Measurements from ENCODE around the gene SAFB. TPM values are rescaled to one million over a fixed set of nuclear protein-coding genes. Genes with fewer than 3 reads are reported as not detected.

Gene SAFB
- total and polyA plus RNA-seq, 3 donors from 2014 or later, result 83.2 to 220 (median 202) TPM

DNA sequence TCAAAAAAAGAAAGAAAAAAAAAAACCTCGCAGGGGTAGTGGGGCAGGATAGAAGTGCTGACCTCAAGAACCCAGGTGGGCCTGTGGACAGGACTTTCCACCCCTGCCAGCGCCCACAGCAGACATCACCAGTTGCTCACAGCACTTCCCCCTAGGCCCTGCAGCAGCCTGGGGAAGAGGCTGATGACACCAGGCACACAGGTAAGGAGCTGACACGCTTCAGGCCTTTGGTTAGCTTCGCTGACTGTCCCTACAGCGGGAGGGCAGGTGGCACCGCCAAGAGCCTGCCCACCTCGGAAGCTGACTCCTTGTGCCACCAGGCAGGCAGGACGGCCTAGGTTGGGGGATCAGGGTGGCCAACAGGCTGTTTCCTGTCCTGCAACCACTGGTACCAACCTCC, 88.1 kb downstream of the SAFB start:
- Histone ChIP-seq H3K27ac (no peak overlapping the region), H3K9me3 (no peaks in the 10 kb centered on the region), H3K36me3 (ENCODE audit: low read depth, missing control alignments) (no peaks in the 10 kb centered on the region), H3K27me3 (no peaks in the 10 kb centered on the region), H3K4me3 (no peak overlapping the region), H3K4me1 (no peaks in the 10 kb centered on the region)
- intact Hi-C loops (cut with DNase I; ENCODE audit: low total_unique reads), result no loop called here
- TF ChIP-seq POLR2A (IDR thresholded peaks at IDR 0.05), result no peak
- TF ChIP-seq, protein P1, sequence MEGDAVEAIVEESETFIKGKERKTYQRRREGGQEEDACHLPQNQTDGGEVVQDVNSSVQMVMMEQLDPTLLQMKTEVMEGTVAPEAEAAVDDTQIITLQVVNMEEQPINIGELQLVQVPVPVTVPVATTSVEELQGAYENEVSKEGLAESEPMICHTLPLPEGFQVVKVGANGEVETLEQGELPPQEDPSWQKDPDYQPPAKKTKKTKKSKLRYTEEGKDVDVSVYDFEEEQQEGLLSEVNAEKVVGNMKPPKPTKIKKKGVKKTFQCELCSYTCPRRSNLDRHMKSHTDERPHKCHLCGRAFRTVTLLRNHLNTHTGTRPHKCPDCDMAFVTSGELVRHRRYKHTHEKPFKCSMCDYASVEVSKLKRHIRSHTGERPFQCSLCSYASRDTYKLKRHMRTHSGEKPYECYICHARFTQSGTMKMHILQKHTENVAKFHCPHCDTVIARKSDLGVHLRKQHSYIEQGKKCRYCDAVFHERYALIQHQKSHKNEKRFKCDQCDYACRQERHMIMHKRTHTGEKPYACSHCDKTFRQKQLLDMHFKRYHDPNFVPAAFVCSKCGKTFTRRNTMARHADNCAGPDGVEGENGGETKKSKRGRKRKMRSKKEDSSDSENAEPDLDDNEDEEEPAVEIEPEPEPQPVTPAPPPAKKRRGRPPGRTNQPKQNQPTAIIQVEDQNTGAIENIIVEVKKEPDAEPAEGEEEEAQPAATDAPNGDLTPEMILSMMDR (IDR thresholded peaks at IDR 0.05), result no peak
- DNase-seq, result no peak
- 96% methylated on average over 6 to 8 of the region's 8 CpGs for WGBS, 2 donors

DNA sequence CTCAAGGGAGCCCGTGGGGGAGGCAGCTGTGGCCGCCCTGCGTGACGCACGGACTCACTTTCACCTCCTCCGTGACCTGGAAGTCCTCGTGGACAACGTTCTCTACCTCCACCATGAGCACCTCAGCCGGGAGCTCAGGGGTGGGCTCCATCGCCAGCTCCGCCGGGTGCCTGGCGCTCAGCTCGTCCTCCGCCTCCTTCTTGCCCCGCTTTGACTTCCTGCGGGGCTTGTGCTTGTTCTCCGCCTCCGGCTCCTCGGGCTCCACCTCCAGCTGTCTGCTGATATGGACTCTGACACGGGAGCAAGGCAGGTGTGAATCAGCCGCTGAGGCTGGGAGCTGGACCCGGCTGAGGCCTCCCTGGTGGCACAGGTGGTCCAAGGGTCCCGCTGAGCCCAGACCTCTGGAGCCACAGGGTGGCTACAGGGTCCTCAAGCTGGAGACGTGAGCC, 88.9 kb downstream of the SAFB start:
- no peak for TF ChIP-seq POLR2A (IDR thresholded peaks at IDR 0.05)
- 86 to 94% methylated on average over 9 to 25 of the region's 25 CpGs for WGBS, 2 donors
- H3K4me3 ChIP-seq, result no peak overlapping the region
- no peak for DNase-seq
- no peaks in the 10 kb centered on the region for H3K27me3 ChIP-seq
- no peak overlapping the region for H3K27ac ChIP-seq
- H3K9me3 ChIP-seq, result no peaks in the 10 kb centered on the region
- H3K4me1 ChIP-seq, result no peaks in the 10 kb centered on the region
- H3K36me3 ChIP-seq (ENCODE audit: low read depth, missing control alignments), result no peaks in the 10 kb centered on the region
- intact Hi-C loops (cut with DNase I; ENCODE audit: low total_unique reads), result no loop called here

DNA sequence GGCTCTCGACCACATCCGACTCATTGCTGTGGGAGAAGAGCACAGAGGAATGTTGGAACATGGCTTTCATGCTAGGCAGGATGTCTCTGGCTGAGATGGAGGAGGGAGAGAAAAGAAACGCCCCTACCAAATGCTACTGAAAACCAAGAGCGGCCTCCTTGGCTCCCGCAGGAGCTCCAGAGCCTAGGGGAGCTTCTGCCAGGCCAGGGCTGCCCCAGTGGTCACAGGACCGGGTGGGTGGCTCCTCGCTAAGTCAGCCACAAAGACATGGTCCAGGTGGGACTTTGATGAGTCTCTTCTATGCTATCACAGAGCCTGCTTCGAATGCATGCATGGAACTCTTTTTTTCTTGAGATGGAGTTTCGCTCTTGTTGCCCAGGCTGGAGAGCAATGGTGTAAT, 90.3 kb downstream of the SAFB start:
- Histone ChIP-seq H3K27ac (no peak overlapping the region), H3K4me3 (no peak overlapping the region), H3K27me3 (no peaks in the 10 kb centered on the region), H3K4me1 (peaks cover 6% of the 10 kb centered on the region), H3K9me3 (no peaks in the 10 kb centered on the region), H3K36me3 (ENCODE audit: low read depth, missing control alignments) (no peaks in the 10 kb centered on the region)
- intact Hi-C loops (cut with DNase I; ENCODE audit: low total_unique reads), result no loop called here
- no peak for TF ChIP-seq POLR2A (IDR thresholded peaks at IDR 0.05)
- TF ChIP-seq, protein P1 (IDR thresholded peaks at IDR 0.05), result no peak
- DNase-seq, result no peak
- WGBS, 2 donors, result 94 to 95% methylated on average over 5 to 9 of the region's 9 CpGs

DNA sequence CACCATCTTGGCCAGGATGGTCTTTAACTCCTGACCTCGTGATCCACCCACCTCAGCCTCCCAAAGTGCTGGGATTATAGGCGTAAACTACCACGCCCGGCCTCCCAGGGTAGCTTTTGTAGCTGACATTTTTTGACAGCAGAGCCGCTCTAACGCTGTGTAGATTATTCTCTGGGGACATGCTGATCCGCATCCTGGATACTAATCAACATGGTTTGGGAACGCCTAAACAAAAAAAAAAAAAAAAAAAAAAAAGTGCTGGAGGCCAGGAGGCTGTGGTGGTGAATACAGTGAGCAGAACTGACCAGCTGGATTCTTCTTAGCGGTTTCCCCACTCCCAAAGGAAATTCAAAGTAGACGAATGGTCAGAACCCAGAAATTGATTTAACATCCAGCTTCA, 91.9 kb downstream of the SAFB start:
- no peaks in the 10 kb centered on the region for H3K9me3 ChIP-seq
- peaks cover 18% of the 10 kb centered on the region for H3K4me1 ChIP-seq
- no peak overlapping the region for H3K4me3 ChIP-seq
- DNase-seq, result no peak
- no peak for TF ChIP-seq POLR2A (IDR thresholded peaks at IDR 0.05)
- TF ChIP-seq, protein P1 (IDR thresholded peaks at IDR 0.05), result no peak
- intact Hi-C loops (cut with DNase I; ENCODE audit: low total_unique reads), result no loop called here
- WGBS, 2 donors, result 86 to 92% methylated on average over 10 of the region's 10 CpGs
- H3K27ac ChIP-seq, result no peak overlapping the region
- no peaks in the 10 kb centered on the region for H3K36me3 ChIP-seq (ENCODE audit: low read depth, missing control alignments)
- no peaks in the 10 kb centered on the region for H3K27me3 ChIP-seq

DNA sequence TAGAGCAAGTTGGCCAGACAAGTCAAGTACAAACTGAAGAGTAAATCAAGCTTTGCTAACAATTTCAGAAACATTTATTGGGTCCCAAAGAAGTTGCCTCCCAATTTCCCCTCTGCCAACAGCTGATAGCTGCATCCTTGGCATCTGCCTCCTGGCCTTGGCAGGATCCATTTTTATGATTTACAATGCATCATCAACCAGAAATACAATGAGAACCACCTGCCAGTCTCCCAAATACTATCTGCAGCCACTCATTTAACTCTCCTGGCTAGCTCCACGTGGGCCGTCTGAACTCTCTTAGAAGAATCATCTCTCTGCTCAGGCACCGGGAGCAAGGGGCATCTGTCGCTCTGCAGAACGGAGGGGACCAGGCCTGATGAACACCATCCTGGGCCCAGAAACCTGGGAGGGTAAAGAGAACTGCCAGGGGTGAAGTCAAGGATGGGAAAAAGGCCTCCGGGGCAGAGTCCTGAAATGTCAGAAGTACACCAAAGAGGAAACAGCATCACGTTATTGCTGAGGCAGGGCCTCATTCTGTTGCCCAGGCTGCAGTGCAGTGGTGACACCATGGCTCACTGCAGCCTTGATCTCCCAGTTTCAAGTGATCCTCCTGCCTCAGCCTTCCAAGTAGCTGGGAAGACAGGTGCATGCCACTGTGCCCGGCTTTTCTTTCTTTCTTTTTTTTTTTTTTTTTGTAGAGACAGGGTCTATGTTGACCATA, 94.5 kb downstream of the SAFB start:
- Histone ChIP-seq H3K4me3 (no peak overlapping the region), H3K9me3 (no peaks in the 10 kb centered on the region), H3K4me1 (peaks cover 18% of the 10 kb centered on the region), H3K27ac (no peak overlapping the region), H3K27me3 (no peaks in the 10 kb centered on the region), H3K36me3 (ENCODE audit: low read depth, missing control alignments) (no peaks in the 10 kb centered on the region)
- TF ChIP-seq, protein P1 (IDR thresholded peaks at IDR 0.05), result no peak
- no peak for TF ChIP-seq POLR2A (IDR thresholded peaks at IDR 0.05)
- DNase-seq, result no peak
- WGBS, 2 donors, result 62 to 70% methylated on average over 8 of the region's 8 CpGs
- intact Hi-C loops (cut with DNase I; ENCODE audit: low total_unique reads), result no loop called here

Small RNA genes within 50 kb of the gene (small RNA-seq; reads per million reads assigned to genes)
- gene SNRPEP4, result 0 reads per million in 2 donors

Other genes with a start within 250 kb of the SAFB start
- 100 to 1,000 TPM in 1 of 2 donors, 10 to 100 TPM in 1; 74.1 to 137 TPM for gene ZNRF4, start 167.7 kb upstream of the SAFB start, total RNA-seq
- 147 TPM for gene ZNRF4, start 167.7 kb upstream of the SAFB start, polyA plus RNA-seq (ENCODE audit: insufficient read depth, low read depth, low replicate concordance)
- gene TINCR, start 55.1 kb upstream of the SAFB start, total RNA-seq, result 1 to 10 TPM; 5.6 to 7.0 TPM
- gene TINCR, start 55.1 kb upstream of the SAFB start, polyA plus RNA-seq (ENCODE audit: insufficient read depth, low read depth, low replicate concordance), result 3.0 TPM
- 100 to 1,000 TPM; 173 to 209 TPM for gene SAFB2, start 307 bp upstream of the SAFB start, total RNA-seq
- gene SAFB2, start 307 bp upstream of the SAFB start, polyA plus RNA-seq (ENCODE audit: insufficient read depth, low read depth, low replicate concordance), result 84.1 TPM
- 100 to 1,000 TPM in 1 of 2 donors, 10 to 100 TPM in 1; 98.0 to 198 TPM for gene MICOS13, start 57.4 kb downstream of the SAFB start, total RNA-seq
- 152 TPM for gene MICOS13, start 57.4 kb downstream of the SAFB start, polyA plus RNA-seq (ENCODE audit: insufficient read depth, low read depth, low replicate concordance)
- gene HSD11B1L, start 57.9 kb downstream of the SAFB start, total RNA-seq, result 10 to 100 TPM; 18.8 to 21.0 TPM
- 8.1 TPM for gene HSD11B1L, start 57.9 kb downstream of the SAFB start, polyA plus RNA-seq (ENCODE audit: insufficient read depth, low read depth, low replicate concordance)
- 100 to 1,000 TPM; 331 to 531 TPM for gene RPL36, start 67.2 kb downstream of the SAFB start, total RNA-seq
- 497 TPM for gene RPL36, start 67.2 kb downstream of the SAFB start, polyA plus RNA-seq (ENCODE audit: insufficient read depth, low read depth, low replicate concordance)
- 100 to 1,000 TPM; 100 to 133 TPM for gene LONP1, start 97.1 kb downstream of the SAFB start, total RNA-seq
- 48.1 TPM for gene LONP1, start 97.1 kb downstream of the SAFB start, polyA plus RNA-seq (ENCODE audit: insufficient read depth, low read depth, low replicate concordance)
- 1 to 10 TPM; 6.1 to 9.3 TPM for gene CATSPERD, start 97.6 kb downstream of the SAFB start, total RNA-seq
- gene CATSPERD, start 97.6 kb downstream of the SAFB start, polyA plus RNA-seq (ENCODE audit: insufficient read depth, low read depth, low replicate concordance), result 31.3 TPM
- 10 to 100 TPM; 24.0 to 35.0 TPM for gene PRR22, start 161.7 kb downstream of the SAFB start, total RNA-seq
- 54.9 TPM for gene PRR22, start 161.7 kb downstream of the SAFB start, polyA plus RNA-seq (ENCODE audit: insufficient read depth, low read depth, low replicate concordance)
- gene DUS3L, start 168.1 kb downstream of the SAFB start, total RNA-seq, result 100 to 1,000 TPM in 1 of 2 donors, 10 to 100 TPM in 1; 92.2 to 114 TPM
- 75.6 TPM for gene DUS3L, start 168.1 kb downstream of the SAFB start, polyA plus RNA-seq (ENCODE audit: insufficient read depth, low read depth, low replicate concordance)
- gene NRTN, start 182.0 kb downstream of the SAFB start, total RNA-seq, result 10 to 100 TPM in 1 of 2 donors, 1 to 10 TPM in 1; 6.5 to 13.5 TPM
- 1.7 TPM for gene NRTN, start 182.0 kb downstream of the SAFB start, polyA plus RNA-seq (ENCODE audit: insufficient read depth, low read depth, low replicate concordance)
- under 1 TPM; 0.19 to 0.39 TPM for gene FUT6, start 216.6 kb downstream of the SAFB start, total RNA-seq
- 0.84 TPM for gene FUT6, start 216.6 kb downstream of the SAFB start, polyA plus RNA-seq (ENCODE audit: insufficient read depth, low read depth, low replicate concordance)
- gene FUT3, start 228.4 kb downstream of the SAFB start, total RNA-seq, result 1 to 10 TPM; 1.1 to 4.4 TPM
- 3.5 TPM for gene FUT3, start 228.4 kb downstream of the SAFB start, polyA plus RNA-seq (ENCODE audit: insufficient read depth, low read depth, low replicate concordance)
- 1 to 10 TPM in 1 of 2 donors, under 1 TPM in 1; 0.87 to 1.1 TPM for gene FUT5, start 247.5 kb downstream of the SAFB start, total RNA-seq
- gene FUT5, start 247.5 kb downstream of the SAFB start, polyA plus RNA-seq (ENCODE audit: insufficient read depth, low read depth, low replicate concordance), result 0.20 TPM

Measured in testis (tissue), 3 donors.